ENCODE data around the gene BRINP1. TPM values are rescaled to one million over a fixed set of nuclear protein-coding genes. Genes with fewer than 3 reads are reported as not detected.

The BRINP1 gene
- total RNA-seq, 6 experiments from 2014 or later = 0.09 to 0.43 (median 0.13) TPM; not detected in 1

DNA sequence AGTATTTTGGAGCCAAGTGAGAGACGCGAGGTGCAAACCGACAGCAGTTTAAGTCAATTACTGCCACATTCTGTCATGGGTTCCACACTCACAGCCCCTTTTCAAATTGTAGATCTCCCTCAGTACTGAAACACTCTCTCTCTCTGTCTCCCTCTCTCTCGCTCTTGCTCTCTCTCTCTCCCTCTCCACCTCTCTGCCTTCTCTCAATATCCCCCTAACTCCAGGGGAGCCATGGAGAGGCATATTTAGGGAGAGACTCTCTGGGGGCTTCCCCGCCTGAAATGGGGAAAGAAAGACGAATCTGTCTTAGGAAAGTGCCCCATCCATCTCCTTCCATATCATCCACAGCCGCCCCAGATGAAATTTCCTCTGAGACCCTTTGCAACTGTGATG is 1.6 kb downstream of the BRINP1 start:
- WGBS (ENCODE audit: insufficient coverage, low coverage, low lambda C conversion rate, missing lambda C conversion rate) = 16% methylated on average over 7 of the region's 7 CpGs
- DNase-seq = no peak
- H3K27me3 ChIP-seq = no peaks in the 10 kb centered on the region
- H3K4me3 ChIP-seq = no peak overlapping the region
- no peaks in the 10 kb centered on the region for H3K36me3 ChIP-seq
- H3K9me3 ChIP-seq = no peaks in the 10 kb centered on the region
- peaks cover 0 to 6% (median 0%) of the 10 kb centered on the region in 4 donors for H3K4me1 ChIP-seq
- TF ChIP-seq, protein P1, sequence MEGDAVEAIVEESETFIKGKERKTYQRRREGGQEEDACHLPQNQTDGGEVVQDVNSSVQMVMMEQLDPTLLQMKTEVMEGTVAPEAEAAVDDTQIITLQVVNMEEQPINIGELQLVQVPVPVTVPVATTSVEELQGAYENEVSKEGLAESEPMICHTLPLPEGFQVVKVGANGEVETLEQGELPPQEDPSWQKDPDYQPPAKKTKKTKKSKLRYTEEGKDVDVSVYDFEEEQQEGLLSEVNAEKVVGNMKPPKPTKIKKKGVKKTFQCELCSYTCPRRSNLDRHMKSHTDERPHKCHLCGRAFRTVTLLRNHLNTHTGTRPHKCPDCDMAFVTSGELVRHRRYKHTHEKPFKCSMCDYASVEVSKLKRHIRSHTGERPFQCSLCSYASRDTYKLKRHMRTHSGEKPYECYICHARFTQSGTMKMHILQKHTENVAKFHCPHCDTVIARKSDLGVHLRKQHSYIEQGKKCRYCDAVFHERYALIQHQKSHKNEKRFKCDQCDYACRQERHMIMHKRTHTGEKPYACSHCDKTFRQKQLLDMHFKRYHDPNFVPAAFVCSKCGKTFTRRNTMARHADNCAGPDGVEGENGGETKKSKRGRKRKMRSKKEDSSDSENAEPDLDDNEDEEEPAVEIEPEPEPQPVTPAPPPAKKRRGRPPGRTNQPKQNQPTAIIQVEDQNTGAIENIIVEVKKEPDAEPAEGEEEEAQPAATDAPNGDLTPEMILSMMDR (IDR thresholded peaks at IDR 0.05) = no peak
- no peak for TF ChIP-seq POLR2A (IDR thresholded peaks at IDR 0.05)
- intact Hi-C loops (cut with DNase I) = no loop called here
- ATAC-seq = no peak
- no peak overlapping the region for H3K27ac ChIP-seq

DNA sequence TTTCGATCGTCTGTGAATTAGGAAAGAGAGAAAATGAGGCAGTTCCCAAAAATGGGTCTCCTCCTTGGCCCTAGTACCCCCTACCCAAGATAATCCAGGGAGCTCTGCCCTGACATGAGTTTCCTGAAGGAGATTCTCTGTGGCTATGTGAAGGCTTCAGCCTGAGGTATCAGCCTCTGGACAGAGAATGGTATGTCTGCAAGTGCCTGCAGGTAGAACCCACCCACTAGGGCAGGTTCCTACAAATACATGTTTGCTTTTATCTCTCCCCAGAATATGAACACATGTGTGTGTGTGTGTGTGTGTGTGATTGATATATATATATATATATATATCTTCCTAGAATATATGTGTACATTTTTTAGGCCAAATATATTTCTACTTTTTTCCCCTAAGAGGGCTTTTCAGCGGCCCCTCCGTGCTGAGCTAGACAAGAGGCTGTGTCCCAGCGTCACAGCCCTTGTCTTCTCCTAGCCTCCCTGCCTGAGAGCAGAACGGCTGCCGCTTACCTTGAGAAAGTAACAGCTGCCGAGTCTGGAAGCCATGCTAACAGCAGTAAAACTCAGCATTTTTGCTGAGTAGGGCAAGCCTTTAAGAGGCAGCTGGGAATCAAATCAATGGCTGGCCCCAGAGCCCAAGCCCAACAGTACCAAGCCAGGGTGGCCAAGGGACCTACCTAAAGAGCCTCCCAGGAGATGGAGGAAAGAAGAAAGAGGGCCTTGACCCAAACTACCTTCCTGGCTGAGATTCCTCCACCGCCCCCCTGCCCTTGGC is 2.1 kb downstream of the BRINP1 start:
- DNase-seq = no peak
- H3K9me3 ChIP-seq = no peaks in the 10 kb centered on the region
- WGBS (ENCODE audit: insufficient coverage, low coverage, low lambda C conversion rate, missing lambda C conversion rate) = 49% methylated on average over 9 of the region's 9 CpGs
- no peak overlapping the region for H3K4me3 ChIP-seq
- no peak overlapping the region for H3K27ac ChIP-seq
- TF ChIP-seq POLR2A (IDR thresholded peaks at IDR 0.05) = no peak
- TF ChIP-seq, protein P1 (IDR thresholded peaks at IDR 0.05) = no peak
- H3K36me3 ChIP-seq = no peaks in the 10 kb centered on the region
- peaks cover 0 to 6% (median 0%) of the 10 kb centered on the region in 4 donors for H3K4me1 ChIP-seq
- intact Hi-C loops (cut with DNase I) = no loop called here
- H3K27me3 ChIP-seq = no peaks in the 10 kb centered on the region
- ATAC-seq = no peak

DNA sequence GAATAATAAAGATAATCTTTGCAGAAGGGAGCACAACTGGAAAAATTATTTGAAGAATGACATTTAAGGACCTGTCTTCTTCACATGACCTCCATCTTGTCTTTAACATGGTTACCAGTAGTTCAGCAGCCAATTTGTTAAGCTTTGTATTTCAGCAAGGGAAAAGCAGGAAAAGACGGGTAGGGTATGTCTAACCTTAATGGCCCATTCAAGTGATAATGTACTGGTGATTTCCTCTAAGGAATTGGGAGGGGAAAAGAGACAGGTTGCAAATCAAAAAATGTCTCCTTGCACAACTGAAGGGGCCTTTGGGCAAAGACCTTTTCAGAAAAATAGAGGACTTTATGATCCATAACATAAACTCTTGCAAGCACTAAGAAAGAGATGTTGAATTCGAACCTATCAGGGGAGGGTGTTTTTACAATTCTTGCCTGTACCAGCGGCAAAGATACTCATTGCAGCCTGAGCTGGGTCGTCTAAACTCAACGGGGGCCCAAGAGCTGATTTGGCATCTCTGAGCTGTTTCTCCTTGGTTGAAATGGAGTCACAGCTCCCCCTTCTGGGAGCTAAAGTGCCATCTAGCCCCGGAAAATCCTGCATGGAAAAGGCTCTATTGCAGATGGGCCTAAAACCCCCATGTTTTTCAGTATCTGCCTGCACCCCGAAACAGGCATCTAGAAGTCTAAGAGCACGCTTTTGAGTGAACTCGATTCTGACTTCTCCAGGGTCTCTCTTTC is 3.8 kb downstream of the BRINP1 start:
- Histone ChIP-seq H3K4me1 (peaks cover 0 to 6% (median 0%) of the 10 kb centered on the region in 4 donors), H3K36me3 (no peaks in the 10 kb centered on the region), H3K4me3 (no peak overlapping the region), H3K9me3 (no peaks in the 10 kb centered on the region), H3K27ac (no peak overlapping the region), H3K27me3 (no peaks in the 10 kb centered on the region)
- ATAC-seq (peak in 3 of 4 donors; percentile 35 to 53 (median 40)), DNase-seq (no peak)
- intact Hi-C loops (cut with DNase I) = no loop called here
- WGBS (ENCODE audit: insufficient coverage, low coverage, low lambda C conversion rate, missing lambda C conversion rate) = 8% methylated on average over 8 of the region's 9 CpGs
- TF ChIP-seq, protein P1 (IDR thresholded peaks at IDR 0.05) = peak; percentile 31 to 51 (median 42)
- TF ChIP-seq POLR2A (IDR thresholded peaks at IDR 0.05) = no peak

DNA sequence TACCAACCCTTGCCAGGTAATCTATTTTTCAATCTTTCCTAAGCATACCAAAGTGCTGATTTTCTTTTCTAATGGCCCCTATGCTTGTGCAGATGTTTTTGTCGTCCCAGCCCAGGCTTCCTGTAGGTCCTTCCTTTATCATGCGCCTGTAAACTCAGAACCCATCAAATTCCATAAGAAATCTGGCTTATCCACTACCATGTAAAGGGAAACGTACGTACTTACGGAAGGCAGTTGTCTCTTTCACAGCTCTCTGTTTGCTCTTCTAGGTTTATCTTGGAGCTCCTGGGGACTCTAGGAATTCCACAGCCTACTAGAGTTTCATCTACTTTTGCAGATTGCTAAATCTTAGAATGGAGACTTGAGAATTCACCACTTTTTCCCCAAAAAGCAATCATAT is 9.0 kb downstream of the BRINP1 start:
- no peaks in the 10 kb centered on the region for H3K4me1 ChIP-seq
- ATAC-seq (no peak), DNase-seq (no peak)
- H3K9me3 ChIP-seq = no peaks in the 10 kb centered on the region
- no peak overlapping the region for H3K4me3 ChIP-seq
- 24% methylated on average over 5 of the region's 5 CpGs for WGBS (ENCODE audit: insufficient coverage, low coverage, low lambda C conversion rate, missing lambda C conversion rate)
- no peak overlapping the region for H3K27ac ChIP-seq
- no peaks in the 10 kb centered on the region for H3K36me3 ChIP-seq
- no peaks in the 10 kb centered on the region for H3K27me3 ChIP-seq
- TF ChIP-seq, protein P1 (IDR thresholded peaks at IDR 0.05) = no peak
- intact Hi-C loops (cut with DNase I) = no loop called here

Measured in right lobe of liver (tissue), 6 donors.